Tibial nerve (tissue), 4 donors: ENCODE data around the gene CUL4B.

Experiments used
- CTCF ChIP-seq, 5 experiments: fragments of 200-600 bp in 3 of 5; fragments of 450-650 bp in 2 of 5; sonication (generic) in 3 of 5; IDR thresholded peaks; one replicate each; pipeline ENCODE4 v1.5.1; 2016 to 2019; ENCODE audit warnings: antibody characterized with exemption in 5 of 5, mild to moderate bottlenecking in 3 of 5, moderate library complexity in 2 of 5
- EP300 ChIP-seq, 2 donors: sonication (generic); formaldehyde crosslinking; IDR thresholded peaks; one replicate each; pipeline ENCODE4 v1.6.1; 2017; ENCODE audit warnings: antibody characterized with exemption in 2 of 2, mild to moderate bottlenecking in 1 of 2
- POLR2A ChIP-seq, 2 donors: fragments of 450-650 bp; IDR thresholded peaks; one replicate each; pipeline ENCODE4 v1.6.1; 2017; ENCODE audit warnings: antibody characterized with exemption in 2 of 2, mild to moderate bottlenecking in 2 of 2, moderate library complexity in 2 of 2

- no peak for TF ChIP-seq CTCF (IDR thresholded peaks at IDR 0.05)
- TF ChIP-seq POLR2A (IDR thresholded peaks at IDR 0.05) = no peak
- TF ChIP-seq EP300 (IDR thresholded peaks at IDR 0.05) = no peak
Measured at GRCh38 chrX:120512627-120513026, 48.1 kb downstream of the CUL4B start.
